ENCODE results near the gene RAP2B.
"Not testable (repeated sequence)": the region's sequence is repeated elsewhere in the genome, so short reads cannot be mapped to it uniquely, and the experiment has no call there.

RAP2B gene

GRCh38 chr3:153161714-153162512 is at the start of gene RAP2B:
RAP2B (plus strand) TSS chr3:153162226; CDS start chr3:153162694, 468 bp downstream.
- Histone ChIP-seq H3K27me3 (ENCODE audit: control insufficient read depth, insufficient read depth, low read length) (peaks cover 11% of the 10 kb centered on the region), H3K9ac (ENCODE audit: low read length) (peak within 1 kb of the TSS; percentile 73), H3K36me3 (ENCODE audit: control insufficient read depth, low read depth, low read length) (no peaks in the 10 kb centered on the region), H3K4me1 (ENCODE audit: control insufficient read depth, low read depth, low read length) (peaks cover 13% of the 10 kb centered on the region), H3K9me3 (ENCODE audit: control insufficient read depth, low read depth, low read length) (no peaks in the 10 kb centered on the region), H3K4me3 (ENCODE audit: low read length) (peak within 1 kb of the TSS; percentile 89), H3K27ac (ENCODE audit: low read length) (peak within 1 kb of the TSS; percentile 57)

GRCh38 chr3:153113541-153113940 is 48.5 kb upstream of the RAP2B start:
- no peaks in the 10 kb centered on the region for H3K9me3 ChIP-seq (ENCODE audit: control insufficient read depth, low read depth, low read length)
- H3K4me1 ChIP-seq (ENCODE audit: control insufficient read depth, low read depth, low read length): no peaks in the 10 kb centered on the region
- no peak overlapping the region for H3K4me3 ChIP-seq (ENCODE audit: low read length)
- H3K9ac ChIP-seq (ENCODE audit: low read length): no peak overlapping the region
- H3K36me3 ChIP-seq (ENCODE audit: control insufficient read depth, low read depth, low read length): no peaks in the 10 kb centered on the region
- no peak overlapping the region for H3K27ac ChIP-seq (ENCODE audit: low read length)
- no peaks in the 10 kb centered on the region for H3K27me3 ChIP-seq (ENCODE audit: control insufficient read depth, insufficient read depth, low read length)

DNA sequence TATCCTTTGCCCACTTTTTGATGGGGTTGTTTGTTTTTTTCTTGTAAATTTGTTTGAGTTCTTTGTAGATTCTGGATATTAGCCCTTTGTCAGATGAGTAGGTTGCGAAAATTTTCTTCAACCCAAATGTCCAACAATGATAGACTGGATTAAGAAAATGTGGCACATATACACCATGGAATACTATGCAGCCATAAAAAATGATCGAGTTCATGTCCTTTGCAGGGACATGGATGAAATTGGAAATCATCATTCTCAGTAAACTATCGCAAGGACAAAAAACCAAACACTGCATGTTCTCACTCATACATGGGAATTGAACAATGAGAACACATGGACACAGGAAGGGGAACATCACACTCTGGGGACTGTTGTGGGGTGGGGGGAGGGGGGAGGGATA is 47.8 kb upstream of the RAP2B start:
- not testable (repeated sequence) for H3K27me3 ChIP-seq (ENCODE audit: control insufficient read depth, insufficient read depth, low read length)

DNA sequence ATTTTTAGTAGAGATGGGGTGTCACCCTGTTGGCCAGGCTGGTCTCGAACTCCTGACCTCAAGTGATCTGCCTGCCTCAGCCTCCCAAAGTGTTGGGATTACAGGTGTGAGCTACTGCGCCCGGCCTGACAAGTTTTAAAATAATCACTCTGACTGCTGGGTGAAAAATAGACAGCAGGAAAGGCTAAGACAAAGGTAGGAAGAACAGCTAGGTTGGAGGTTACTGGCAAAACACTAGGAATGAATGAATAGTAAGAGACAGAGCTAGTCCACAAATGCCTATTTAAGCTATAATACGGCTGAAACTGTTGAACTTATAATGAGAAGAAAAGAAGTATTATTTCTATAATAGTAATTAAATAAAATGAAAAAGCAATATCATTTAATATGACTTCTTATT is 46.7 kb upstream of the RAP2B start:
- H3K9me3 ChIP-seq (ENCODE audit: control insufficient read depth, low read depth, low read length): no peaks in the 10 kb centered on the region
- H3K4me1 ChIP-seq (ENCODE audit: control insufficient read depth, low read depth, low read length): no peaks in the 10 kb centered on the region
- H3K4me3 ChIP-seq (ENCODE audit: low read length): no peak overlapping the region
- H3K27ac ChIP-seq (ENCODE audit: low read length): no peak overlapping the region
- no peak overlapping the region for H3K9ac ChIP-seq (ENCODE audit: low read length)
- no peaks in the 10 kb centered on the region for H3K36me3 ChIP-seq (ENCODE audit: control insufficient read depth, low read depth, low read length)
- H3K27me3 ChIP-seq (ENCODE audit: control insufficient read depth, insufficient read depth, low read length): no peaks in the 10 kb centered on the region

More for the DNA sequence above, 47.8 kb upstream of the RAP2B start:
- H3K9ac ChIP-seq (ENCODE audit: low read length); H3K9me3 ChIP-seq (ENCODE audit: control insufficient read depth, low read depth, low read length); H3K4me3 ChIP-seq (ENCODE audit: low read length); H3K27ac ChIP-seq (ENCODE audit: low read length); H3K4me1 ChIP-seq (ENCODE audit: control insufficient read depth, low read depth, low read length); H3K36me3 ChIP-seq (ENCODE audit: control insufficient read depth, low read depth, low read length): not testable (repeated sequence)

DNA sequence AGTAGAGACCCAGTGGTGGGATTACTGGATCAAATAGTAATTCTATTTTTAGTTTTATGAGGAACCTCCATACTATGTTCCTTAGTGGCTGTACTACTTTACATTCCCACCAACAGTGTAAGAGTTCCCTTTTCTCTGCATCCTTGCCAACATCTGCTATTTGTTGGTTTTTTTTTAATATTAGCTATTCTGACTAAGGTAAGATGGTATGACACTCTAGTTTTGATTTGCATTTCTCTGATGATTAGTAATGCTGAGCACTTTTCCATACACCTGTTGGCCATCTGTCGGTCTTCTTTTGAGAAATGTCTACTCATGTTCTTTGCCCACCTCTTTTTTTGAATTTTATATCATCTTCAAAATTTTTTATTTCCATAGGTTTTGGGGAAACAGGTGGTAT is 34.2 kb upstream of the RAP2B start:
- Histone ChIP-seq H3K4me1 (ENCODE audit: control insufficient read depth, low read depth, low read length) (no peaks in the 10 kb centered on the region), H3K27me3 (ENCODE audit: control insufficient read depth, insufficient read depth, low read length) (no peaks in the 10 kb centered on the region), H3K36me3 (ENCODE audit: control insufficient read depth, low read depth, low read length) (no peaks in the 10 kb centered on the region), H3K4me3 (ENCODE audit: low read length) (no peak overlapping the region), H3K9ac (ENCODE audit: low read length) (no peak overlapping the region), H3K9me3 (ENCODE audit: control insufficient read depth, low read depth, low read length) (no peaks in the 10 kb centered on the region), H3K27ac (ENCODE audit: low read length) (no peak overlapping the region)

DNA sequence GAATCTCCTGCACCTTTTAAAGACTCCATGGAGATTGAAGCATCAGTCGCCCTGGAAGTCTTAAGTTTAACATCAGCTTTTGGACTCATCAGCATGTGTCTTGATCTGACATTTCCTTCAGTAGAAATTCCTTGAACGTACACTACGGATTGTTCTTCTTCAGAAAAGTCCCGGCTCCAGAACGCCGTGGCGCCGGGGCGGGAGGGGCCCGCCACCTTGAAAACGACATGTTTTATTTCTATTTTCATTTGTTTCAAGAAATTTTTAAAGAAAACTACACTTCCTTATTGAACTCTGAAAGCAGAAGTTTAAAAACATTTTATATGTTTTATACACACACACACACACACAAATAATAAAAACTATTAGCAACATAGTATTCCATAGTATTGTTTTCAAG is 32.6 kb upstream of the RAP2B start:
- Histone ChIP-seq H3K27ac (ENCODE audit: low read length) (no peak overlapping the region), H3K4me1 (ENCODE audit: control insufficient read depth, low read depth, low read length) (no peaks in the 10 kb centered on the region), H3K4me3 (ENCODE audit: low read length) (no peak overlapping the region), H3K36me3 (ENCODE audit: control insufficient read depth, low read depth, low read length) (no peaks in the 10 kb centered on the region), H3K27me3 (ENCODE audit: control insufficient read depth, insufficient read depth, low read length) (no peaks in the 10 kb centered on the region), H3K9me3 (ENCODE audit: control insufficient read depth, low read depth, low read length) (no peaks in the 10 kb centered on the region), H3K9ac (ENCODE audit: low read length) (no peak overlapping the region)

- H3K27me3 ChIP-seq (ENCODE audit: control insufficient read depth, insufficient read depth, low read length): no peaks in the 10 kb centered on the region
- H3K4me3 ChIP-seq (ENCODE audit: low read length): no peak overlapping the region
- no peaks in the 10 kb centered on the region for H3K4me1 ChIP-seq (ENCODE audit: control insufficient read depth, low read depth, low read length)
- no peak overlapping the region for H3K9ac ChIP-seq (ENCODE audit: low read length)
- no peaks in the 10 kb centered on the region for H3K9me3 ChIP-seq (ENCODE audit: control insufficient read depth, low read depth, low read length)
- H3K27ac ChIP-seq (ENCODE audit: low read length): no peak overlapping the region
- H3K36me3 ChIP-seq (ENCODE audit: control insufficient read depth, low read depth, low read length): no peaks in the 10 kb centered on the region
Observed at GRCh38 chr3:153129866-153130265, 32.2 kb upstream of the RAP2B start.

DNA sequence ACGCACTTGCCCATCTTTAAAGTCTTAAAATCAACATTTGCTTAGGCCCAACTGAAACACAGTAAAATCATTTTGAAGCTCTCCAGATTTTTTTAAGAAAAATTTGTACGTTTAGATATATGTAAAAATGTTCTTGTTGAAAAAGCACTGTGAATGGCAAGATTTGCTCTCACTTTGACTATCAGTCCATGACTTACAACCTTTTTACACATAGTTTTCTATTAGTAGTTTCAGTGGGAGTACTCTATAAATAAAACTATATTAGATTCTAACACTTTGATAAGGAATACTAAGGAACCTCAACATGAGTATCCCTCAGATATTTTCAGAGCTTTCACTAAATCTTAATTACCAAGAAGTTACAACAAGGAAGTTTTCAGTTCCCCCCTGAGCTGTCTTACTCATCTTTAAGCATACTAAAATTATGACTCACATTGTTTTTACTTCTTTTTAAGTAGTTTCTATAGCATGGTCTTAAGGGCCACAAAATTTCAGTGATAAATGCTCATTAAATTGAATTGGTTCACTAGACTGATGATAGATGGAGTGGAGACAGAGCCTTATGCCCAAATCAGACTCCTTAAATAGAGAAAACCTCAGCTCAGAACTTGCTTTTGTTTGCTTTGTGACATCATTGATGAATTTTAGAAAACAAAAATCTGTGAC is 31.6 kb upstream of the RAP2B start:
- H3K4me1 ChIP-seq (ENCODE audit: control insufficient read depth, low read depth, low read length): no peaks in the 10 kb centered on the region
- H3K9ac ChIP-seq (ENCODE audit: low read length): no peak overlapping the region
- H3K9me3 ChIP-seq (ENCODE audit: control insufficient read depth, low read depth, low read length): no peaks in the 10 kb centered on the region
- H3K4me3 ChIP-seq (ENCODE audit: low read length): no peak overlapping the region
- no peaks in the 10 kb centered on the region for H3K36me3 ChIP-seq (ENCODE audit: control insufficient read depth, low read depth, low read length)
- no peaks in the 10 kb centered on the region for H3K27me3 ChIP-seq (ENCODE audit: control insufficient read depth, insufficient read depth, low read length)
- H3K27ac ChIP-seq (ENCODE audit: low read length): no peak overlapping the region

GRCh38 chr3:153137626-153138025 is 24.4 kb upstream of the RAP2B start:
- no peaks in the 10 kb centered on the region for H3K36me3 ChIP-seq (ENCODE audit: control insufficient read depth, low read depth, low read length)
- H3K4me1 ChIP-seq (ENCODE audit: control insufficient read depth, low read depth, low read length): no peaks in the 10 kb centered on the region
- H3K4me3 ChIP-seq (ENCODE audit: low read length): no peak overlapping the region
- no peaks in the 10 kb centered on the region for H3K9me3 ChIP-seq (ENCODE audit: control insufficient read depth, low read depth, low read length)
- H3K9ac ChIP-seq (ENCODE audit: low read length): no peak overlapping the region
- H3K27ac ChIP-seq (ENCODE audit: low read length): no peak overlapping the region
- no peaks in the 10 kb centered on the region for H3K27me3 ChIP-seq (ENCODE audit: control insufficient read depth, insufficient read depth, low read length)

DNA sequence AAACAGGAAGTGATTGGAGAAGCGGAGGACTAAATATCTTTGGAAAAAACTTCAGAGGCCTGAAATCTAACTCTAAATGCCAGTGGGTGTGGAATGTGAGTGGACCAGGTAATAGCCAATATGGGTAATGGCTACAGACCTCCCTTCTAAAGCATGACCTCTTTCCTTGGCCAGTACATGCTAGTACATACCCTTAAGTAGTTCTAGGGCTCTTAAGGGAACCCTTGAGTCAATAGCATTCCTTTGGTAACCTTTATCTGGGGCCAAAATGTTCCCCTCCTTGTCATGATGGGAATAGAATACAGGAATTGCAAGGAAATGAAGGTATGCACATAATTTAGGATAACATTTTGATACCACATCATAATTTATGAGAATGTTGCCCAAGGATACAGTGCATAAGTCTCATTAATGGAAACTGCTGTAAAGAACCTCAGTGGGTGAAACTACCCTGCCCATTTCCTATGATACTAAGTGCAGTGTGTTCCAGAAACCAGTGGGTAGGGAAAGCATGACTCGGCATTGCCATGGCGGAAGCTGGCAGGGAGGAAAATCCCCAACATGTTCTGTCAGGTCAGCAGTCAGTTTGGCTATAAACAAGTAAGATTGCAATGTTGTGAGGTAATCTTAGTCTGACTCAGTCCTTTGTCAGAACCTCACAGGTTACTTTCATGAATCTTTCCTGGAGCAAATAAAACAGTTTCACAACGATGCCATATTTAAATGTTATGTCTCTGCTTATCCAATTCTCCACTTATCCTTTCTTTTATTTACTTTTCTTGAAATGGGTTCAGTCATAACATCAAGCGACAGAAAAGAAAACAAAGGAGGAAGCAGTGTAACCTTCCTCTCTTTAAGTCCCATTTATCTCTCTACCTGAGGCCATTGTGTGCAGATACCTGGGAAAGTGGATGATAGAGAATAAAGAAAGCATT is 23.5 kb upstream of the RAP2B start:
- Histone ChIP-seq H3K36me3 (ENCODE audit: control insufficient read depth, low read depth, low read length) (no peaks in the 10 kb centered on the region), H3K4me3 (ENCODE audit: low read length) (no peak overlapping the region), H3K4me1 (ENCODE audit: control insufficient read depth, low read depth, low read length) (no peaks in the 10 kb centered on the region), H3K9ac (ENCODE audit: low read length) (no peak overlapping the region), H3K27ac (ENCODE audit: low read length) (no peak overlapping the region), H3K27me3 (ENCODE audit: control insufficient read depth, insufficient read depth, low read length) (no peaks in the 10 kb centered on the region), H3K9me3 (ENCODE audit: control insufficient read depth, low read depth, low read length) (no peaks in the 10 kb centered on the region)

DNA sequence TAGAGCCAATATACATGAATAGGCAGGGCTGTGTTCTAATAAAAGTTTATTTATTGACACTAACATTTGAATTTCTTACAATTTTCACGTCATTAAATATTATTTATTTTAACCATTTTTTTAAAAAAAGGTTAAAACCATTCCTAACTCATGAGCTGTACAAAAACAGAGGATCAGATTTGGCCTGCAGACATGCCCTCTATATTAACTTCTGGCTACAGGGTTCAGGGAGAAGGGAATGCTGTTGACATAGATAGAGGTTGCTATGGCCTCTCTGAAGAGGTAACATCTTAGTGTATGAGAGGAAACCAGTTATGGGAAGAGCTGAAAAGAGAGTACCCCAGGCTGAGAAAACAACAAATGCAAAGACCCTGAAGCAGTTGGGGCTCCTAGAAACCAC is 19.1 kb upstream of the RAP2B start:
- no peaks in the 10 kb centered on the region for H3K27me3 ChIP-seq (ENCODE audit: control insufficient read depth, insufficient read depth, low read length)
- no peaks in the 10 kb centered on the region for H3K36me3 ChIP-seq (ENCODE audit: control insufficient read depth, low read depth, low read length)
- no peak overlapping the region for H3K9ac ChIP-seq (ENCODE audit: low read length)
- no peaks in the 10 kb centered on the region for H3K4me1 ChIP-seq (ENCODE audit: control insufficient read depth, low read depth, low read length)
- no peaks in the 10 kb centered on the region for H3K9me3 ChIP-seq (ENCODE audit: control insufficient read depth, low read depth, low read length)
- no peak overlapping the region for H3K4me3 ChIP-seq (ENCODE audit: low read length)
- no peak overlapping the region for H3K27ac ChIP-seq (ENCODE audit: low read length)

Data from iPS-18a (cell line).